Pancreas (tissue), 10 donors: Measurements from ENCODE around the gene SLC43A3. TPM values are rescaled to one million over a fixed set of nuclear protein-coding genes. Genes with fewer than 3 reads are reported as not detected.

Experiments used
- ATAC-seq, 4 donors: fragments of 200-7000 bp; cut with Tn5 transposase; one replicate each; pipeline versions ENCODE4 v1.8.0 to v1.9.1; 2020; ENCODE audit warnings: mild to moderate bottlenecking in 4 of 4, moderate library complexity in 4 of 4
- DNase-seq, 6 donors: peaks; one replicate each; pipeline ENCODE4 v3.0.0-alpha.2; 2020
- FAIRE-seq: peaks from 2 replicates; lab custom pipeline; 2012; peaks lifted over from hg19 to GRCh38; lab: Jason Lieb, UNC
- H3K27ac ChIP-seq, 4 donors: fragments of 200-600 bp; sonication (generic); 1 replicate in 3 of 4; 2 replicates in 1 of 4; pipeline versions ENCODE4 v1.5.0 to v1.8.0; 2020
- H3K27me3 ChIP-seq, 4 donors: fragments of 200-600 bp; one replicate each; pipeline ENCODE4 v1.8.0; 2021
- H3K36me3 ChIP-seq, 3 donors: fragments of 200-600 bp; sonication (generic) in 1 of 3; one replicate each; pipeline versions ENCODE4 v1.5.0 to v1.8.0; 2020 to 2021
- H3K4me1 ChIP-seq, 3 donors: fragments of 200-600 bp; one replicate each; pipeline ENCODE4 v1.8.0; 2021
- H3K4me3 ChIP-seq, 4 donors: fragments of 200-600 bp; sonication (generic) in 2 of 4; one replicate each; pipeline versions ENCODE4 v1.5.0 to v1.8.0; 2020 to 2021
- H3K9me3 ChIP-seq, 4 donors: fragments of 200-600 bp; one replicate each; pipeline ENCODE4 v1.8.0; 2021
- WGBS, 2 donors: extraction: QIAGEN DNeasy Blood & Tissue Kit; methylation state at CpG; one replicate each; pipeline ENCODE4 v1.1.7; 2013; 5-methylcytosine and 5-hydroxymethylcytosine counted together
- intact Hi-C, 3 donors: fragments of 100-400 bp; cut with DNase I; formaldehyde crosslinking; loops; one replicate each; pipeline versions ENCODE4 v1.11.1 to v1.14.2; 2022
- polyA plus RNA-seq, 2 donors: library from polyadenylated mRNA; stranded (reverse); fragments of 200-250 nt; gene quantifications; one replicate each; pipeline ENCODE4 v1.2.3, GENCODE V29; 2013
- total RNA-seq, 6 donors: library from RNA; stranded (reverse); fragmentation: NEBNext Ultra II Directional in 4 of 6; extraction: Animal tissue kit (Norgen Biotek cat#: 25700) in 4 of 6; gene quantifications; one replicate each; pipeline versions ENCODE4 v1.2.1 to v1.2.4, GENCODE V29; 2021 to 2023
- TF ChIP-seq, protein P1 (sequence below), 4 donors: fragments of 200-600 bp; sonication (generic) in 3 of 4; IDR thresholded peaks; one replicate each; pipeline versions ENCODE4 v1.5.0 to v1.8.0; 2021; ENCODE audit warnings: antibody characterized with exemption in 4 of 4
- donor health status: healthy with polysubstance abuse.
- donor health status: DM: no; HTN: no; CAD: no; lungs with moderate emphysema.
- donor health status: DM: no; HTN: no; CAD: no.
- donor health status: control.
- donor health status: control.
- donor health status: Bipolar disorder and iron deficiency.
- donor health status: DM: yes; HTN: yes; CAD: no.
- donor health status: DM: no; HTN: no; CAD: no.
- donor health status: DM: no; HTN: no; CAD: no.
- donor health status: DM: yes; HTN: yes; CAD: no.

Gene SLC43A3
- total and polyA plus RNA-seq, 8 donors = 6.7 to 34.9 (median 13.7) TPM

DNA sequence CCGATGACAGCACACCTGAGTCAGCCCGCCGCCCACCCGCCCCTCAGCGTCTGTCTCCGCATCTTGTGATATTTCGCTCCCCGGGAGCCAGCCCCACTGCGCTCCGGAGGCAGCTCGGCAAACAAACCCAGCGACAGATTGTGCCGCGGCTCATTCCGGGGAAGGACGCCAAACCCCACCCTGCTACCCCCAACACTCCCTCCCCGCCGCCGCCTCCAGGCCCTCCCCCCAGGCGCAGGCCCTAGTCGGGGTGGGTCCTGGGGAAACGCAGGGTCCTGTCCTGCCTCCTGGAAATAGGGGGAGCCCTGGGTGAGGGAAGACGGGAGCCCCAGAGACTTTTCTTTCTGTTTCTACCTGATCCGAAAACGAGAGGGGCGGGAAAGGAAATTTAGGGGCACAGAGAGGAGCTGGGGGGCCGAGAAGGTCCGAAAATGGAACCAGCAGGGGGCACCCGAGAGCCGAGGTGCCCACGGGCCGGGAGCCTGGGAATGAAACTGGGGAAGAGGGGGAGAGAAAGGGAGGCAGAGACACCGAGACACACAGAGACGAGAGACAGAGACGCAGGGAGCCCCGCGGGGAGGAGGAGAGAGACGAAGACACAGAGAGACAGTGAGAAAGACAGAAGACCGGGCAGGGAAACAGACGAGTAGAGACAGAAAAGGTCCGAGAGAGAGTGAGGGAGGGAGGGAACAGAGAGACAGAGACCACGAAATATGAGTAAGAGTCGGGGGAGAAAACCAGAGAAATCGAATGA, 31.7 kb upstream of the SLC43A3 start:
- Histone ChIP-seq H3K36me3 (no peaks in the 10 kb centered on the region), H3K27ac (no peak overlapping the region), H3K27me3 (no peaks in the 10 kb centered on the region), H3K9me3 (no peaks in the 10 kb centered on the region), H3K4me1 (peaks cover 4 to 22% (median 17%) of the 10 kb centered on the region in 3 donors), H3K4me3 (peak overlapping the region in 2 of 4 donors; percentile 32 to 52)
- TF ChIP-seq, protein P1, sequence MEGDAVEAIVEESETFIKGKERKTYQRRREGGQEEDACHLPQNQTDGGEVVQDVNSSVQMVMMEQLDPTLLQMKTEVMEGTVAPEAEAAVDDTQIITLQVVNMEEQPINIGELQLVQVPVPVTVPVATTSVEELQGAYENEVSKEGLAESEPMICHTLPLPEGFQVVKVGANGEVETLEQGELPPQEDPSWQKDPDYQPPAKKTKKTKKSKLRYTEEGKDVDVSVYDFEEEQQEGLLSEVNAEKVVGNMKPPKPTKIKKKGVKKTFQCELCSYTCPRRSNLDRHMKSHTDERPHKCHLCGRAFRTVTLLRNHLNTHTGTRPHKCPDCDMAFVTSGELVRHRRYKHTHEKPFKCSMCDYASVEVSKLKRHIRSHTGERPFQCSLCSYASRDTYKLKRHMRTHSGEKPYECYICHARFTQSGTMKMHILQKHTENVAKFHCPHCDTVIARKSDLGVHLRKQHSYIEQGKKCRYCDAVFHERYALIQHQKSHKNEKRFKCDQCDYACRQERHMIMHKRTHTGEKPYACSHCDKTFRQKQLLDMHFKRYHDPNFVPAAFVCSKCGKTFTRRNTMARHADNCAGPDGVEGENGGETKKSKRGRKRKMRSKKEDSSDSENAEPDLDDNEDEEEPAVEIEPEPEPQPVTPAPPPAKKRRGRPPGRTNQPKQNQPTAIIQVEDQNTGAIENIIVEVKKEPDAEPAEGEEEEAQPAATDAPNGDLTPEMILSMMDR (IDR thresholded peaks at IDR 0.05) = peak; percentile 52 to 71 (median 58)
- WGBS, 2 donors = 0 to 1% methylated on average over 37 to 44 of the region's 44 CpGs
- intact Hi-C loops = loop anchor here in 1 of 3 donors (10.0 kb wide), 1 partner anchor 114 kb away; no protein-coding TSS in a partner anchor
- ATAC-seq (peak; percentile 42 to 66 (median 58)), DNase-seq (peak in 5 of 6 donors; percentile 34 to 88 (median 58)), FAIRE-seq (no peak)

DNA sequence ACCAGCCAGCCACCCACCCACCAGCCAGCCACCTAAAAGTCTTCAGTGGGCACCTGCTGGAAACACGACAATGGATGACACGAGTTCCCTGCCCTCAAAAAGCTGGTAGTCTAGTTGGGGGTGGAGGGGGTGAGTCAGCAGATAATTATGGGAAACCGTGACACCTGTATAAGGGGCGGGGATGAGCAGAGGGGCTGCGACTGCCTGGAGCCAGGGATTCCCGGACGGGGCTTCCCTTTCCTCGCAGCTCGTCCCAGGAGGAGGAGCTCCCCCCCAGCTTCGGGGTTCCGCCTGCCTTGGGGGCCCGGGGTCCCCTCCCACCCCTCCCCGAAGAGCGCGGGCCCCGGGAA, 31.1 kb upstream of the SLC43A3 start:
- no peak for DNase-seq
- 6 to 13% methylated on average over 7 to 16 of the region's 16 CpGs for WGBS, 2 donors
- Histone ChIP-seq H3K36me3 (no peaks in the 10 kb centered on the region), H3K27me3 (no peaks in the 10 kb centered on the region), H3K27ac (no peak overlapping the region), H3K4me1 (peaks cover 4 to 24% (median 17%) of the 10 kb centered on the region in 3 donors), H3K4me3 (peak overlapping the region in 2 of 4 donors; percentile 32 to 52), H3K9me3 (no peaks in the 10 kb centered on the region)
- intact Hi-C loops = loop anchor here in 1 of 3 donors (10.0 kb wide), 1 partner anchor 113 kb away; no protein-coding TSS in a partner anchor
- FAIRE-seq = no peak
- TF ChIP-seq, protein P1 (IDR thresholded peaks at IDR 0.05) = no peak
- peak in 3 of 4 donors; percentile 1 to 5 (median 2) for ATAC-seq

DNA sequence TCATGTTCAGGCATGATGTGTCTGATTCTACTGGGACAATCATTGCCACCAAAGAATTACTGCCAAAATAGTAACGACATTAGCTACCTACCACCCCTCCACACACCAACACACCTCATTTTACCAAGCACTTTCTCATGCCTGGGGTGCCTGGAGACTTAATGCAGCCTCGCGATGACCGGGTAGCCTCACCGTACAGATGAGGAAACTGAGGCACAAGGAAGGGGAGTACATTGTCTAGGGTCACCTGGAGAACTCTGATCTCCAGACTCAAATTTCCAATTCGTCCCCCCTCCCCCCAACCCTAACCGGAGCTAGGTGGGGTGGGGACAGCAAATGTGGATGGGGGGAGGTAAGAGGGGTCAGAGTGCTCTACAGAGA, 30.7 kb upstream of the SLC43A3 start:
- no peak for FAIRE-seq
- no peak for DNase-seq
- 17% methylated on average over 7 of the region's 7 CpGs for WGBS, 2 donors
- Histone ChIP-seq H3K27me3 (no peaks in the 10 kb centered on the region), H3K27ac (no peak overlapping the region), H3K36me3 (no peaks in the 10 kb centered on the region), H3K4me3 (no peak overlapping the region), H3K4me1 (peaks cover 4 to 24% (median 17%) of the 10 kb centered on the region in 3 donors), H3K9me3 (no peaks in the 10 kb centered on the region)
- peak in 3 of 4 donors; percentile 6 to 17 (median 15) for ATAC-seq
- intact Hi-C loops = loop anchor here in 1 of 3 donors (10.0 kb wide), 1 partner anchor 113 kb away; no protein-coding TSS in a partner anchor
- TF ChIP-seq, protein P1 (IDR thresholded peaks at IDR 0.05) = no peak

DNA sequence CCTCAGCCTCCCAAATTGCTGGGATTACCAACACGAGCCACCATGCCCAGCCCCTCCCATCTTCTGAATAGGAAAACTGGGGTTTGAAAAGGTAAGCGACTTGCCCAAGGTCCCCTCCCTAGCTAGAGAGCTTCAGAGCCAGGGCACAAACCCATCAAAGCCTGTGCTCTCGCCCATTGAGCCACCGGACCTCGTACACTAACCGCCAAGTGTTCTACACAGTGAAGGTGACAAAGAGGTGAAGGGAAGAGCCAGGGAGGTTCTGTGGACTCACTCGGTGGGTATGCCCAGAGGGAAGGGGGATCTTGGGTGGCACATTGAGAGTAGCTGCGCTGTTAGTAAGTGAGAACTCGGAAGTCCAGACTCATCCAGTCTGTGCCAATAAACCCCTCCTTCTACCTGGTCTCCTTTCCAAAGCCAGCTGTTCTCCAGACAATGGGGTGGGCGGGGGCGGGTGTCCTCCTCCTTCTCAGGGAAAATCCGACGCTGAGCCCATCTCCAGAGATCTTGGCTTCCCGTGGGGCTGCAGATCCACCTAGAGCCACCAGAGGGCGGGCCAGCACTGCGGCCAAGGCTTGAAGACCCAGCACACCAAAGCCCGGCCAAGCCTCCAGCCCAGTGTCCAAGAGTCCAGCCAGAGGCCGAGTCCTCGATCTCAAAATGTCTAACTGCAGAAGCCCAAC, 30.2 kb upstream of the SLC43A3 start:
- intact Hi-C loops = loop anchor here in 1 of 3 donors (10.0 kb wide), 1 partner anchor 112 kb away; no protein-coding TSS in a partner anchor
- WGBS, 2 donors = 13 to 15% methylated on average over 19 of the region's 19 CpGs
- H3K9me3 ChIP-seq = no peaks in the 10 kb centered on the region
- H3K4me1 ChIP-seq = peaks cover 4 to 24% (median 17%) of the 10 kb centered on the region in 3 donors
- no peak for FAIRE-seq
- no peak overlapping the region for H3K4me3 ChIP-seq
- peak; percentile 67 to 91 (median 79) for ATAC-seq
- TF ChIP-seq, protein P1 (IDR thresholded peaks at IDR 0.05) = peak; percentile 94 to 98 (median 96)
- H3K27ac ChIP-seq = no peak overlapping the region
- no peaks in the 10 kb centered on the region for H3K27me3 ChIP-seq
- DNase-seq = peak; percentile 74 to 95 (median 88)
- no peaks in the 10 kb centered on the region for H3K36me3 ChIP-seq
